Measurements from ENCODE around the gene SPTBN1.

- TF ChIP-seq POLR2A (IDR thresholded peaks at IDR 0.05): no peak
- no peak for TF ChIP-seq CTCF (IDR thresholded peaks at IDR 0.05)
Measured at GRCh38 chr2:54424555-54425163, 31.5 kb upstream of the SPTBN1 start.
